ENCODE measurements around the gene ATG14. TPM values are rescaled to one million over a fixed set of nuclear protein-coding genes. Genes with fewer than 3 reads are reported as not detected.

Gene ATG14
- total RNA-seq, 2 experiments from 2014 or later = 19.9 to 20.5 TPM

DNA sequence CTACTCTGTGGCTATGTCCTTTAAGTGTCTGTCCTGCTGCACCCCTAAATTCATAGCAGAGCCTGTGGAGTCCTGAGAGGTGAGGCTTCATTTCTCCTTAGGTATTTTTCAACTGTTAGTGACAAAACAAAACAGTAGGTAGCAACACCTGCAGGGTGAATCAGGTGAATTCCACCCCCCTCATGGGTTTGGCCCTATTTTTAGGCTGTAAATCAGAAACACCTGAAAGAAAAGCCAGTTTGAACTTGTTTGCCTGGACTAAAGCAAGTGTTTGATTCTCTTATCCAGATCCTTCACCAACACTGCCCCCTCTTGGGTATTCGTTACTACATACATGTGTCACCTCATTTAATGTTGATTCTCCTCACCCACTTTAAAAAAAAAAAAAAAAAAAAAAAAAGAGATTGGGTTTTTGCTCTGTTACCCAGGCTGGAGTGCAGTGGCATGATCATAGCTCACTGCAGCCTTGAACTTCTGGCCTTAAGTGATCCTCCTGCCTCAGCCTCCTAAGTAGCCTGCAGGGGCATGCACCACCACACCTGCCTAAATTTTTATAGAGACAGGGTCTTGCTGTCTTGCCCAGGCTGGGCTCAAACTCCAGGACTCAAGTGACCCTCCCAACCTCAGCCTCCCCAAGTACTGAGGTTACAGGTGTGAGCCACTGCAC, 18.5 kb upstream of the ATG14 start:
- H3K4me3 Mint-ChIP-seq = no peak overlapping the region
- H3K4me1 ChIP-seq (ENCODE audit: insufficient read depth, low read length) = peaks cover 26% of the 10 kb centered on the region
- H3K27ac Mint-ChIP-seq = peak overlapping the region; percentile 59
- ATAC-seq (ENCODE audit: poor library complexity) (peak; percentile 97), DNase-seq (peak in 11 of 14 experiments; percentile 4 to 85 (median 48))
- no peak overlapping the region for H3K4me3 ChIP-seq (ENCODE audit: low read length)
- no peaks in the 10 kb centered on the region for H3K9me3 ChIP-seq (ENCODE audit: control insufficient read depth in 1 of 2, insufficient read depth in 1 of 2, low read length in 2 of 2)
- ChIA-PET POLR2A (interaction anchor here (0.6 to 0.7 kb wide), 2 partner anchors 126 to 233 kb away, joined by 3 read pairs; no protein-coding TSS in a partner anchor), CTCF (interaction anchor here (1.0 to 1.3 kb wide), 2 partner anchors 16 to 159 kb away, joined by 3 to 5 read pairs; partner anchors contain the start of gene FBXO34)
- intact Hi-C loops (cut with DNase I, micrococcal nuclease) = loop anchor here (1.0 to 10.0 kb wide), 7 partner anchors 78 to 1145 kb away; partner anchors contain the start of genes FBXO34 (in 2 of the 2) and TMEM260 (in 1 of the 2)
- TF ChIP-seq, protein P1, sequence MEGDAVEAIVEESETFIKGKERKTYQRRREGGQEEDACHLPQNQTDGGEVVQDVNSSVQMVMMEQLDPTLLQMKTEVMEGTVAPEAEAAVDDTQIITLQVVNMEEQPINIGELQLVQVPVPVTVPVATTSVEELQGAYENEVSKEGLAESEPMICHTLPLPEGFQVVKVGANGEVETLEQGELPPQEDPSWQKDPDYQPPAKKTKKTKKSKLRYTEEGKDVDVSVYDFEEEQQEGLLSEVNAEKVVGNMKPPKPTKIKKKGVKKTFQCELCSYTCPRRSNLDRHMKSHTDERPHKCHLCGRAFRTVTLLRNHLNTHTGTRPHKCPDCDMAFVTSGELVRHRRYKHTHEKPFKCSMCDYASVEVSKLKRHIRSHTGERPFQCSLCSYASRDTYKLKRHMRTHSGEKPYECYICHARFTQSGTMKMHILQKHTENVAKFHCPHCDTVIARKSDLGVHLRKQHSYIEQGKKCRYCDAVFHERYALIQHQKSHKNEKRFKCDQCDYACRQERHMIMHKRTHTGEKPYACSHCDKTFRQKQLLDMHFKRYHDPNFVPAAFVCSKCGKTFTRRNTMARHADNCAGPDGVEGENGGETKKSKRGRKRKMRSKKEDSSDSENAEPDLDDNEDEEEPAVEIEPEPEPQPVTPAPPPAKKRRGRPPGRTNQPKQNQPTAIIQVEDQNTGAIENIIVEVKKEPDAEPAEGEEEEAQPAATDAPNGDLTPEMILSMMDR (IDR thresholded peaks at IDR 0.05) = peak; percentile 58
- no peaks in the 10 kb centered on the region for H3K36me3 Mint-ChIP-seq (ENCODE audit: low read depth)
- no peaks in the 10 kb centered on the region for H3K9me3 Mint-ChIP-seq
- peaks cover 42% of the 10 kb centered on the region for H3K4me1 Mint-ChIP-seq (ENCODE audit: low read depth)
- H3K27ac ChIP-seq (ENCODE audit: low read depth in 1 of 2, low read length in 2 of 2) = peak overlapping the region in 1 of 2 donors; percentile 13
- no peaks in the 10 kb centered on the region for H3K27me3 ChIP-seq (ENCODE audit: control insufficient read depth in 1 of 2, insufficient read depth in 2 of 2, low read length in 2 of 2)
- H3K36me3 ChIP-seq (ENCODE audit: insufficient read depth, low read length) = no peaks in the 10 kb centered on the region
- H3K27me3 Mint-ChIP-seq = no peaks in the 10 kb centered on the region

DNA sequence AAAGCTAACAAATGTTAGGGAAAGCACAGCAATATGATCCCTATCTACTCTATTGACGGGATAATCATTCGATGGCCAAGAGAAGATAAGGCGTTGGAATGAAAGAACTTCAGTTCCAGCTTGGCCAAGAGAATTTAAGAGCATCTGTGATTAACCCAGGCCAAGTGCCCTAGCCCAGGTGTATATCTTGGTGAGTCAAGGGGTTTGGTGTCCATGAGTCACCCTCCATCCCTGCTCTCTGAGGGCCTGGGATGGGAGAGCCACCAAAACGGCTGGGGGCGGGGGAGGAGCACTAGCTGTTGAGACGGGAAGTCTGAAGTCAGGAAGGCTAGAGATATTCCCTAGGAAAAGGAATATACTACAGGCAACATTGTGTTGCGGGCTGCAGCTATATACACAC, 15.8 kb upstream of the ATG14 start:
- Mint-ChIP-seq H3K36me3 (ENCODE audit: low read depth) (no peaks in the 10 kb centered on the region), H3K27ac (no peak overlapping the region), H3K4me1 (ENCODE audit: low read depth) (peaks cover 15% of the 10 kb centered on the region), H3K4me3 (no peak overlapping the region), H3K9me3 (no peaks in the 10 kb centered on the region), H3K27me3 (no peaks in the 10 kb centered on the region)
- ChIA-PET POLR2A (interaction anchor here (1.2 kb wide), 1 partner anchor 97 kb away, joined by 3 read pairs; no protein-coding TSS in a partner anchor), CTCF (interaction anchor here (0.7 to 1.3 kb wide), 6 partner anchors 11 to 214 kb away, joined by 3 to 5 read pairs (median 3); no protein-coding TSS in a partner anchor)
- Histone ChIP-seq H3K36me3 (ENCODE audit: insufficient read depth, low read length) (no peaks in the 10 kb centered on the region), H3K27me3 (ENCODE audit: control insufficient read depth in 1 of 2, insufficient read depth in 2 of 2, low read length in 2 of 2) (no peaks in the 10 kb centered on the region), H3K4me1 (ENCODE audit: insufficient read depth, low read length) (peaks cover 9% of the 10 kb centered on the region), H3K9me3 (ENCODE audit: control insufficient read depth in 1 of 2, insufficient read depth in 1 of 2, low read length in 2 of 2) (no peaks in the 10 kb centered on the region), H3K27ac (ENCODE audit: low read depth in 1 of 2, low read length in 2 of 2) (no peak overlapping the region), H3K4me3 (ENCODE audit: low read length) (no peak overlapping the region)
- TF ChIP-seq, protein P1 (IDR thresholded peaks at IDR 0.05) = no peak
- ATAC-seq (ENCODE audit: poor library complexity) = no peak
- intact Hi-C loops (cut with DNase I, micrococcal nuclease) = loop anchor here in 1 of 2 experiments (5.0 kb wide), 1 partner anchor 335 kb away; no protein-coding TSS in a partner anchor
- no peak for DNase-seq

DNA sequence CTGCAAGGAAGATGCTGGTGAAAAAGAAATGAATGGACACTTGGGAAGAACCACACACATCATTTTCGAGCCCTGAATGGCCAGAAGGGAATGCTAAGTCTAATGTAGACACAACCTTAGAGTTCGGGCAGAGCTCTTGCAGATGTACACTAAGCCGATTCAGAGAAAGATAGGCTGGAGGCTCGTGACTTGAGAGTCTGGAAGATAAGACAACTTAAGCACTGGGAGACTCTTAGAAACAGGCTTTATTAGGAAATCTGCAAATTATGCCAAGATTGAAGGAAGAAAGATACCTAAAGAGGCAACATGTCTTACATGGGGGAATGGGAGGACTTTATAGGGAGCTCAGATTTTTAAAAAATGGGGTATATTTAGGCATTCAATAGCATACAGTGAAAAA, 15.3 kb upstream of the ATG14 start:
- H3K4me1 ChIP-seq (ENCODE audit: insufficient read depth, low read length) = peaks cover 9% of the 10 kb centered on the region
- ATAC-seq (ENCODE audit: poor library complexity) (no peak), DNase-seq (no peak)
- H3K4me3 Mint-ChIP-seq = no peak overlapping the region
- H3K27me3 ChIP-seq (ENCODE audit: control insufficient read depth in 1 of 2, insufficient read depth in 2 of 2, low read length in 2 of 2) = no peaks in the 10 kb centered on the region
- H3K9me3 Mint-ChIP-seq = no peaks in the 10 kb centered on the region
- ChIA-PET POLR2A (interaction anchor here (0.6 to 1.2 kb wide), 2 partner anchors 8 to 96 kb away, joined by 3 to 6 read pairs; no protein-coding TSS in a partner anchor), CTCF (interaction anchor here (0.7 to 1.3 kb wide), 5 partner anchors 10 to 213 kb away, joined by 3 to 5 read pairs (median 3); no protein-coding TSS in a partner anchor)
- H3K36me3 ChIP-seq (ENCODE audit: insufficient read depth, low read length) = no peaks in the 10 kb centered on the region
- H3K4me3 ChIP-seq (ENCODE audit: low read length) = no peak overlapping the region
- TF ChIP-seq, protein P1 (IDR thresholded peaks at IDR 0.05) = no peak
- no peak overlapping the region for H3K27ac Mint-ChIP-seq
- no peak overlapping the region for H3K27ac ChIP-seq (ENCODE audit: low read depth in 1 of 2, low read length in 2 of 2)
- H3K9me3 ChIP-seq (ENCODE audit: control insufficient read depth in 1 of 2, insufficient read depth in 1 of 2, low read length in 2 of 2) = no peaks in the 10 kb centered on the region
- intact Hi-C loops (cut with DNase I, micrococcal nuclease) = loop anchor here in 1 of 2 experiments (5.0 kb wide), 1 partner anchor 335 kb away; no protein-coding TSS in a partner anchor
- no peaks in the 10 kb centered on the region for H3K27me3 Mint-ChIP-seq
- peaks cover 14% of the 10 kb centered on the region for H3K4me1 Mint-ChIP-seq (ENCODE audit: low read depth)
- no peaks in the 10 kb centered on the region for H3K36me3 Mint-ChIP-seq (ENCODE audit: low read depth)
